ENCODE measurements around the gene HECTD1.

GRCh38 chr14:31083781-31084180, 123.8 kb downstream of the HECTD1 start:
- no peak for TF ChIP-seq CTCF (IDR thresholded peaks at IDR 0.05)
- TF ChIP-seq POLR2A (IDR thresholded peaks at IDR 0.05) = no peak

Data from testis (tissue), 2 donors.